Upper lobe of left lung (tissue), 6 donors: ENCODE data around the gene NAA60. TPM values are rescaled to one million over a fixed set of nuclear protein-coding genes. Genes with fewer than 3 reads are reported as not detected.

Experiments
- ATAC-seq, 2 donors: fragments of 200-7000 bp; cut with Tn5 transposase; one replicate each; pipeline ENCODE4 v1.9.1; 2022; ENCODE audit warnings: mild to moderate bottlenecking in 2 of 2, moderate library complexity in 2 of 2; ENCODE audit not compliant: low FRiP score in 2 of 2
- DNase-seq, 2 donors: peaks; one replicate each; pipeline ENCODE4 v3.0.0-alpha.2; 2019 to 2020
- H3K27ac ChIP-seq, 4 donors: fragments of 200-600 bp; sonication (generic); one replicate each; pipeline ENCODE4 v1.5.1; 2016 to 2019
- H3K27me3 ChIP-seq, 4 donors: fragments of 200-600 bp; sonication (generic); one replicate each; pipeline ENCODE4 v1.5.1; 2017 to 2019
- H3K36me3 ChIP-seq, 4 donors: fragments of 200-600 bp; sonication (generic); one replicate each; pipeline ENCODE4 v1.5.1; 2016 to 2019
- H3K4me1 ChIP-seq, 4 donors: fragments of 200-600 bp; sonication (generic); one replicate each; pipeline ENCODE4 v1.5.1; 2018 to 2019
- H3K4me3 ChIP-seq, 4 donors: fragments of 200-600 bp; sonication (generic); one replicate each; pipeline ENCODE4 v1.5.1; 2017 to 2019; ENCODE audit warnings: mild to moderate bottlenecking in 2 of 4, moderate library complexity in 1 of 4
- H3K9me3 ChIP-seq, 4 donors: fragments of 200-600 bp; sonication (generic); one replicate each; pipeline ENCODE4 v1.5.1; 2018 to 2019
- EP300 ChIP-seq, 4 donors: sonication (generic); formaldehyde crosslinking; IDR thresholded peaks; one replicate each; pipeline ENCODE4 v1.5.1; 2017; ENCODE audit warnings: antibody characterized with exemption in 4 of 4, control low read depth in 2 of 4
- POLR2A ChIP-seq, 4 donors: fragments of 450-650 bp; IDR thresholded peaks; one replicate each; pipeline ENCODE4 v1.5.1; 2016 to 2017; ENCODE audit warnings: antibody characterized with exemption in 4 of 4, mild to moderate bottlenecking in 2 of 4
- POLR2AphosphoS5 ChIP-seq, 2 donors: sonication (generic); formaldehyde crosslinking; IDR thresholded peaks; one replicate each; pipeline ENCODE4 v1.5.1; 2017; ENCODE audit warnings: antibody characterized with exemption in 2 of 2
- whole genome bisulfite sequencing, 2 donors: methylation state at CpG; one replicate each; pipeline ENCODE4 v1.1.5; 2017 to 2018; 5-methylcytosine and 5-hydroxymethylcytosine counted together
- total RNA-seq, 6 donors: library from RNA; depleted of rRNA in 4 of 6; stranded (reverse); fragments of >200 nt in 4 of 6; gene quantifications; one replicate each; pipeline versions ENCODE4 v1.1.0 to v1.2.1, GENCODE V29; 2016 to 2021
- TF ChIP-seq, protein P1 (sequence below), 6 experiments: fragments of 450-650 bp in 4 of 6; fragments of 200-600 bp in 2 of 6; sonication (generic) in 2 of 6; IDR thresholded peaks; one replicate each; pipeline ENCODE4 v1.5.1; 2016 to 2019; ENCODE audit warnings: antibody characterized with exemption in 6 of 6
- donor health status: DM: no; HTN: no; CAD: no; lungs with moderate emphysema.
- donor health status: DM: no; HTN: yes; CAD: no; lungs with severe emphysema.

NAA60 gene
- total RNA-seq, 6 donors from 2014 or later = 33.0 to 77.5 (median 54.6) TPM

DNA sequence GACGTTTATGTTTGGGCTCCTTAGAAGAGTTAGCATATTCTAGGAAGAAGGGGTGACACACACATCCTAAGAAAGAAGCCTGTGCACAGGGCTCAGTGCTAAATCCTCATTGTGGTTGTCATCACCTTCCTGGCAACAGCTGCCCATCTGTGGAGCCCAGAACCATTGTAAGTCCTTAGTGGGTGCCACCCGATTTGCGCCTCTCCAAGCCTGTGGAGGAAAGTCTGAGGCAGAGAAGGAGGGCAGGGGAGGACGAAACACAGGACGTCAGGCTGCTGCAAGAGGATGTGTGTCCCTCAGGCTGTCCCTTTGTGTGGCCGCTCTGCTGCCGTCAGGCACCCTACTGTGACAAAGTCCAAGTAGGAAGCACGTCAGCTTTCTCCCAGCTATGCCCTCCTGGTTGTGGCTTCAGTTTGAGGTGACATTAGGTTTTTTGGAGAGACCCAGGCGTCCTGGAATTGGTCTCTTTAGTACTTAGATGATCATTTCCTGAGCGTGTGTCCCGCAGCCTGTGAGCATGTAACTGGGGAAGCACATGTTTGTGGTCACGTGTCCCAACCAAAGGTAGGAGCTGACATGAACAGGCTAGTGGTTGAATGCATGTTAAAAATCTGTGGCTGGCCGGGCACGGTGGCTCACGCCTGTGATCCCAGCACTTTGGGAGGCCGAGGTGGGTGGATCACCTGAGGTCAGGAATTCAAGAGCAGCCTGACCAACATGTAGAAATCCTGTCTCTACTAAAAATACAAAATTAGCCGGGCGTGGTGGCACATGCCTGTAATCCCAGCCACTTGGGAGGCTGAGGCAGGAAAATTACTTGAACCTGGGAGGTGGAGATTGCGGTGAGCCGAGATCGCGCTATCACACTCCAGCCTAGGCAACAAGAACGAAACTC, 68.1 kb downstream of the NAA60 start:
- WGBS, 2 donors = 91 to 94% methylated on average over 19 to 23 of the region's 23 CpGs
- H3K4me3 ChIP-seq = no peak overlapping the region
- DNase-seq (no peak), ATAC-seq (no peak)
- TF ChIP-seq EP300 (IDR thresholded peaks at IDR 0.05) = no peak
- no peak for TF ChIP-seq POLR2AphosphoS5 (IDR thresholded peaks at IDR 0.05)
- TF ChIP-seq, protein P1, sequence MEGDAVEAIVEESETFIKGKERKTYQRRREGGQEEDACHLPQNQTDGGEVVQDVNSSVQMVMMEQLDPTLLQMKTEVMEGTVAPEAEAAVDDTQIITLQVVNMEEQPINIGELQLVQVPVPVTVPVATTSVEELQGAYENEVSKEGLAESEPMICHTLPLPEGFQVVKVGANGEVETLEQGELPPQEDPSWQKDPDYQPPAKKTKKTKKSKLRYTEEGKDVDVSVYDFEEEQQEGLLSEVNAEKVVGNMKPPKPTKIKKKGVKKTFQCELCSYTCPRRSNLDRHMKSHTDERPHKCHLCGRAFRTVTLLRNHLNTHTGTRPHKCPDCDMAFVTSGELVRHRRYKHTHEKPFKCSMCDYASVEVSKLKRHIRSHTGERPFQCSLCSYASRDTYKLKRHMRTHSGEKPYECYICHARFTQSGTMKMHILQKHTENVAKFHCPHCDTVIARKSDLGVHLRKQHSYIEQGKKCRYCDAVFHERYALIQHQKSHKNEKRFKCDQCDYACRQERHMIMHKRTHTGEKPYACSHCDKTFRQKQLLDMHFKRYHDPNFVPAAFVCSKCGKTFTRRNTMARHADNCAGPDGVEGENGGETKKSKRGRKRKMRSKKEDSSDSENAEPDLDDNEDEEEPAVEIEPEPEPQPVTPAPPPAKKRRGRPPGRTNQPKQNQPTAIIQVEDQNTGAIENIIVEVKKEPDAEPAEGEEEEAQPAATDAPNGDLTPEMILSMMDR (IDR thresholded peaks at IDR 0.05) = no peak
- TF ChIP-seq POLR2A (IDR thresholded peaks at IDR 0.05) = no peak
- H3K9me3 ChIP-seq = no peaks in the 10 kb centered on the region
- no peaks in the 10 kb centered on the region for H3K27me3 ChIP-seq
- no peaks in the 10 kb centered on the region for H3K4me1 ChIP-seq
- H3K36me3 ChIP-seq = peaks cover 7 to 95% (median 58%) of the 10 kb centered on the region in 4 donors
- no peak overlapping the region for H3K27ac ChIP-seq

DNA sequence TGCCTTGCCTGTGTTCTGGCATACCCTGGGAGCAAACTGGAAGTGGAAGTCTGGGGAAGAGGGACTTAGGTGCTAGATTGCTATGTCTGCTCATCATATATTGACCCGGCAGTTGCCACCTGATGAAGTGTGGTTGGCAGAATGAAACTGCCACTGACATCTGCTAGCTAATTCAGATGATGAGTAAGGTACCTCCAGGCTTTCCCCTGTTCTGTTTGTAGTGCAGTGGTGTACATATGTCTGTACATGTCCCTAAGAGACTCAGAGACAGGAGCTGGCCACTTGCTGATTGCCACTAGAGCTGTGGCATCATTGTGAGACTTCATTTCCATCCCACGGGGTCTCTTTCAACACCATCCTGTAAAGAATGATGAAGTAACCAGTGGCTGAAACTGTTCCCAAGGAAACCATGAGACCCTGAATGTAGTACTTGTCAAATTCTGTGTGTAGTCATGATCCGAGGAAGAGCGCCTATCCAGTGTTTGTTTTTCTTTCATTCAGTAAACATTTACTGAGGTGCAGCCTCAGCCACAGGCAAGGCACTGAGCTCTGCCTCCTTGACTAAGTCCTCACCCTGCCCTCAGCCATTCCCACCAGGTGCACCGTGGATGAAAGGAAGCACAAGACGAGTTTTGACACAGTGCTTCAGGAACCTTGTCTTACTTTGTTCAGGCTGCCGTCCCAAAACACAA, 70.6 kb downstream of the NAA60 start:
- Histone ChIP-seq H3K4me3 (no peak overlapping the region), H3K36me3 (peaks cover 7 to 92% (median 66%) of the 10 kb centered on the region in 4 donors), H3K27me3 (no peaks in the 10 kb centered on the region), H3K4me1 (no peaks in the 10 kb centered on the region), H3K27ac (no peak overlapping the region), H3K9me3 (no peaks in the 10 kb centered on the region)
- WGBS, 2 donors = 78 to 80% methylated on average over 7 of the region's 7 CpGs
- DNase-seq (no peak), ATAC-seq (no peak)
- no peak for TF ChIP-seq POLR2A (IDR thresholded peaks at IDR 0.05)
- TF ChIP-seq EP300 (IDR thresholded peaks at IDR 0.05) = no peak
- TF ChIP-seq, protein P1 (IDR thresholded peaks at IDR 0.05) = no peak
- no peak for TF ChIP-seq POLR2AphosphoS5 (IDR thresholded peaks at IDR 0.05)

DNA sequence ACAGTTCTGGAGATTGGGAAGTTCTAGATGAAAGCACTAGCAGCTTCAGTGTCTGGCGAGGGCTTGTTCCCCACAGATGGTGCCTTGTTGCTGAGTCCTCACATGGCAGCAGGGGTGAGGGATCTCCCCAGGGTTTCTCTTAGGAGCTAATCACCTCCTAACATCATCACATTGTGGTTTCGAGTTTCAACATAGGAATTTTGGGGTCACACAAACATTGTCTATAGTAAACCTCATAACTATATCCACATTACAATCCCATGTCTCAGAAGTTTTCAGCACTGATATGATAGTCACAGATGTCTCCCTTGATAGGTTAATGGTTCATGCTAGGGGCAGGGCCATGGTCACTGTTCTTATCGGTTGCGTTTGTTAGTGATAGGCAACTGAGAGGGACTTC, 71.1 kb downstream of the NAA60 start:
- no peak for TF ChIP-seq EP300 (IDR thresholded peaks at IDR 0.05)
- no peak for TF ChIP-seq POLR2AphosphoS5 (IDR thresholded peaks at IDR 0.05)
- TF ChIP-seq POLR2A (IDR thresholded peaks at IDR 0.05) = no peak
- TF ChIP-seq, protein P1 (IDR thresholded peaks at IDR 0.05) = no peak
- DNase-seq = no peak
- Histone ChIP-seq H3K27ac (no peak overlapping the region), H3K4me3 (no peak overlapping the region), H3K27me3 (no peaks in the 10 kb centered on the region), H3K36me3 (peaks cover 7 to 92% (median 68%) of the 10 kb centered on the region in 4 donors), H3K9me3 (no peaks in the 10 kb centered on the region), H3K4me1 (no peaks in the 10 kb centered on the region)
- 92 to 97% methylated on average over 4 of the region's 4 CpGs for WGBS, 2 donors
- ATAC-seq = no peak

DNA sequence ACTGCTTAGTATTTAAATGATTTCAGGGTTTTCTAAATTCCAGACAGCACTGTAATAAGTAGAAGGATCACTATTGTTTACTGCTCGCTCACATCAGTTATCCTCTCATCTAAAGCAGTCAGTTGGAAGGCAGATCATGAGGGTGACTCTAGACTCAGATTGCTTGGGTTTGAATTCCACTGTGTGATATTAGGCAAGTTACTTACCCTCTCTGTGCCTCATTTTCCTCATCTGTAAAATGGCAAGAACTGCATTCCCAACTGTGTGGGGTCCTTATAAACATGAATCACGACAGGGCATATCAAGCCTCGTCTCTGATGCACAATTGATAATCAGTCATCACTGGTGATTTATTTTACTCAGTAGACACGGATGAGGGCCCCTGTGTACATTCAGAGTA, 72.4 kb downstream of the NAA60 start:
- DNase-seq = no peak

More for the DNA sequence above, 72.4 kb downstream of the NAA60 start:
- Histone ChIP-seq H3K9me3 (no peaks in the 10 kb centered on the region), H3K4me1 (no peaks in the 10 kb centered on the region), H3K4me3 (no peak overlapping the region), H3K36me3 (peaks cover 3 to 94% (median 71%) of the 10 kb centered on the region in 4 donors), H3K27me3 (no peaks in the 10 kb centered on the region), H3K27ac (no peak overlapping the region)
- WGBS, 2 donors = 96 to 99% methylated on average over 4 of the region's 4 CpGs
- TF ChIP-seq, protein P1 (IDR thresholded peaks at IDR 0.05) = no peak
- TF ChIP-seq POLR2AphosphoS5 (IDR thresholded peaks at IDR 0.05) (no peak), EP300 (IDR thresholded peaks at IDR 0.05) (no peak), POLR2A (IDR thresholded peaks at IDR 0.05) (no peak)
- ATAC-seq = no peak
